IMR-90 (cell line): ENCODE data around the gene MTURN. TPM values are rescaled to one million over a fixed set of nuclear protein-coding genes. Genes with fewer than 3 reads are reported as not detected.

Experiments
- ATAC-seq: fragments of 200-7000 bp; cut with Tn5 transposase; 2 replicates; pipeline ENCODE4 v1.9.1; 2020; ENCODE audit warnings: low read depth, mild to moderate bottlenecking, moderate library complexity
- BruUV-seq: library from RNA; stranded (reverse); fragments of 400-500 nt; replicated peaks from 2 replicates; lab custom pipeline; 2021; lab: Mats Ljungman, UMichigan
- CTCF ChIA-PET: fragments of 300-600 bp; formaldehyde crosslinking; extraction: SDS; loops from one replicate; lab custom pipeline; 2021; ENCODE audit warnings: antibody characterized with exemption; lab: Yijun Ruan, JAX
- POLR2A ChIA-PET: fragments of 300-600 bp; sonication (Branson Sonifier 250); formaldehyde crosslinking; loops from one replicate; lab custom pipeline; 2022; ENCODE audit warnings: antibody characterized with exemption; ENCODE audit not compliant: unreplicated experiment; lab: Charles Lee
- DNase-seq: peaks from one replicate; pipeline ENCODE4 v3.0.0; 2013
- H2AFZ ChIP-seq: replicated peaks from 2 replicates; pipeline ENCODE3; 2013; ENCODE audit warnings: low read length, mild to moderate bottlenecking; ENCODE audit not compliant: poor library complexity
- H2AK5ac ChIP-seq: 2 replicates; pipeline ENCODE4 v1.6.1; 2013; ENCODE audit warnings: low read depth, low read length, inconsistent platforms
- H2AK9ac ChIP-seq: replicated peaks from 2 replicates; pipeline ENCODE3; 2013; ENCODE audit warnings: mild to moderate bottlenecking, low read depth, low read length, moderate library complexity; ENCODE audit not compliant: poor library complexity
- H2BK120ac ChIP-seq: 2 replicates; pipeline ENCODE4 v1.6.1; 2013; ENCODE audit warnings: low read depth, low read length, inconsistent platforms
- H2BK15ac ChIP-seq: 3 replicates; pipeline ENCODE4 v1.6.1; 2013; ENCODE audit warnings: low read depth, low read length, inconsistent platforms
- H2BK20ac ChIP-seq: 2 replicates; pipeline ENCODE4 v1.6.1; 2013; ENCODE audit warnings: low read depth, mild to moderate bottlenecking, inconsistent platforms, low read length, moderate library complexity
- H2BK5ac ChIP-seq: 2 replicates; pipeline ENCODE4 v1.6.1; 2013; ENCODE audit warnings: mild to moderate bottlenecking, low read depth, low read length, inconsistent platforms; ENCODE audit not compliant: poor library complexity, severe bottlenecking
- H3K14ac ChIP-seq: replicated peaks from 2 replicates; pipeline ENCODE4 v1.6.1; 2013; ENCODE audit warnings: low read depth, low read length, inconsistent platforms
- H3K18ac ChIP-seq: 2 replicates; pipeline ENCODE4 v1.6.1; 2013; ENCODE audit warnings: low read depth, low read length, control low read depth
- H3K23ac ChIP-seq: 2 replicates; pipeline ENCODE4 v1.6.1; 2013; ENCODE audit warnings: low read depth, low read length, inconsistent platforms
- H3K27ac ChIP-seq: 2 replicates; pipeline ENCODE4 v1.5.1; 2013; ENCODE audit warnings: mild to moderate bottlenecking, control low read depth, low read length; ENCODE audit not compliant: insufficient read depth
- H3K27me3 ChIP-seq: 2 replicates; pipeline ENCODE4 v1.6.1; 2013; ENCODE audit warnings: low read length; ENCODE audit not compliant: control insufficient read depth, insufficient read depth
- H3K36me3 ChIP-seq: 2 replicates; pipeline ENCODE4 v1.6.1; 2013; ENCODE audit warnings: low read length, mixed read lengths; ENCODE audit not compliant: control insufficient read depth, insufficient read depth
- H3K4ac ChIP-seq: 2 replicates; pipeline ENCODE4 v1.6.1; 2013; ENCODE audit warnings: low read depth, low read length, inconsistent platforms
- H3K4me1 ChIP-seq: 2 replicates; pipeline ENCODE4 v1.6.1; 2013; ENCODE audit warnings: low read length, mixed read lengths; ENCODE audit not compliant: control insufficient read depth, insufficient read depth
- H3K4me2 ChIP-seq: 2 replicates; pipeline ENCODE4 v1.6.1; 2013; ENCODE audit warnings: low read depth, mild to moderate bottlenecking, control low read depth, low read length, moderate library complexity
- H3K4me3 ChIP-seq: 2 replicates; pipeline ENCODE4 v1.5.1; 2013; ENCODE audit warnings: low read depth, mild to moderate bottlenecking, control low read depth, low read length, moderate library complexity; ENCODE audit not compliant: insufficient read depth
- H3K56ac ChIP-seq: 2 replicates; pipeline ENCODE4 v1.6.1; 2013; ENCODE audit warnings: low read length, inconsistent platforms; ENCODE audit not compliant: insufficient read depth; ENCODE audit errors: extremely low read depth
- H3K79me1 ChIP-seq, 2 experiments: 2 replicates each; pipeline ENCODE4 v1.6.1; 2013; ENCODE audit warnings: low read length in 2 of 2, inconsistent platforms in 1 of 2, low read depth in 1 of 2
- H3K9ac ChIP-seq: 2 replicates; pipeline ENCODE4 v1.6.1; 2013; ENCODE audit warnings: low read depth, low read length, control low read depth
- H3K9me1 ChIP-seq: 2 replicates; pipeline ENCODE4 v1.6.1; 2013; ENCODE audit warnings: low read length, inconsistent platforms; ENCODE audit not compliant: insufficient read depth
- H3K9me3 ChIP-seq: 2 replicates; pipeline ENCODE4 v1.6.1; 2013; ENCODE audit warnings: low read length; ENCODE audit not compliant: control insufficient read depth, insufficient read depth
- H4K20me1 ChIP-seq: 2 replicates; pipeline ENCODE4 v1.6.1; 2013; ENCODE audit warnings: low read length, inconsistent platforms; ENCODE audit not compliant: insufficient read depth
- H4K5ac ChIP-seq: 2 replicates; pipeline ENCODE4 v1.6.1; 2013; ENCODE audit warnings: mild to moderate bottlenecking, low read depth, low read length, control low read depth
- H4K8ac ChIP-seq, 2 experiments: 2 replicates each; pipeline ENCODE4 v1.6.1; 2013; ENCODE audit warnings: low read depth in 2 of 2, low read length in 2 of 2, control low read depth in 1 of 2, inconsistent platforms in 1 of 2
- H4K91ac ChIP-seq: 2 replicates; pipeline ENCODE4 v1.6.1; 2013; ENCODE audit warnings: low read depth, low read length, inconsistent platforms; ENCODE audit not compliant: insufficient read depth
- RCOR1 ChIP-seq: IDR thresholded peaks from 2 replicates; pipeline ENCODE4 v1.6.1; 2012; ENCODE audit warnings: mild to moderate bottlenecking, low read length, improper control_type of control experiment; ENCODE audit not compliant: insufficient replicate concordance
- WGBS, 2 experiments: methylation state at CpG; one replicate each; pipeline versions ENCODE4 v1.1.5 to v1.1.7; 2013; ENCODE audit warnings: missing lambda C conversion rate in 2 of 2; ENCODE audit not compliant: insufficient read length in 1 of 2; ENCODE audit errors: extremely low coverage in 2 of 2; 5-methylcytosine and 5-hydroxymethylcytosine counted together
- dilution Hi-C: fragments of 300-500 bp; cut with HindIII; formaldehyde crosslinking; loops from one replicate; pipeline ENCODE4 v1.14.3; 2018; ENCODE audit warnings: low sequenced_read_pairs; ENCODE audit not compliant: unreplicated experiment
- in situ Hi-C: fragments of 300-500 bp; cut with MboI; formaldehyde crosslinking; loops from 3 replicates; pipeline ENCODE4 v1.14.3; 2019; ENCODE audit warnings: low sequenced_read_pairs, inconsistent platforms, mixed read lengths
- intact Hi-C: fragments of 100-400 bp; cut with micrococcal nuclease; formaldehyde crosslinking; loops from 2 replicates; pipeline ENCODE4 v1.10.0; 2022
- polyA plus RNA-seq, 3 experiments: library from polyadenylated mRNA; depleted of rRNA; stranded (reverse); fragments of >200 nt; gene quantifications; 2 replicates each; pipeline ENCODE4 v1.2.3, GENCODE V29; 2012; ENCODE audit warnings: low replicate concordance in 1 of 3
- total RNA-seq: library from RNA; depleted of rRNA; stranded (reverse); fragments of >200 nt; gene quantifications from 2 replicates; pipeline ENCODE4 v1.2.3, GENCODE V29; 2012
- TF ChIP-seq, protein P1 (sequence below): conservative IDR thresholded peaks from 2 replicates; pipeline ENCODE4 v1.5.1; 2012; ENCODE audit warnings: mild to moderate bottlenecking, low read depth, low read length, improper control_type of control experiment

The MTURN gene
- total and polyA plus RNA-seq, 2 of the 4 experiments (the other 2 are of a cell fraction) = 2.8 to 5.6 TPM

DNA sequence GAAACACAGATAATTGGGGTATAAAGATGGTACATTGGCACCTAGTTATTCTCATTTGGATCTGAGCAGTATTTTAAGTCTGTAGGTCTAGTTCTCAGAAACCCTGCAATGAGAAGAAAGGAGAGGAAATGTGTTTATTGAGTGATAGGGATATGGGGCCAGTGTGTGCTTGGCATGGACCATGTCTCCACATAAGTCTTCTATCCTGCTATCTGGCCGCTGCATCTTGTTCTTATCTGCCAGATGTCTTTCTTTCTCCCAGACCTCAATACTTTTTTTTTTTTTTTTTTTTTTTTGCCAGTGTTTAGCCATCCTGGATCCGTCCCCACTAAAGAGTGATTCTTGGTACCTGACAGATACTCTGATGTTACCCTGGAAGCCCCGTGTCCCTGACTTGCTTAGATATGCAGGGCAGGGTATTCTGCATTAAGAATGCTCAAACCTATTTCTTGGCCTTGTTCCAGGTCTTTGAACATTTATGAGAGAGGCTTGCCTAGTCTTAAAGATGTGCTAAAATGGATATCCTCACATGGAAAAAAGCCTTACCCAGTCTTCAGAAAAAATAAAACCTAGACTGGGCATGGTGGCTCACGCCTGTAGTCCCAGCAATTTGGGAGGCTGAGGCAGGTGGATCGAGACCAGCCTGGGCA lies 10.0 kb downstream of the MTURN start:
- H2BK15ac ChIP-seq = no peak overlapping the region
- no peak overlapping the region for H2AK9ac ChIP-seq
- ChIA-PET POLR2A (no interaction called here), CTCF (no interaction called here)
- no peak overlapping the region for H2AK5ac ChIP-seq
- H3K9me3 ChIP-seq = no peaks in the 10 kb centered on the region
- no peak overlapping the region for H4K5ac ChIP-seq
- H3K27me3 ChIP-seq = no peaks in the 10 kb centered on the region
- DNase-seq = no peak
- H3K14ac ChIP-seq = no peak overlapping the region
- no peak overlapping the region for H2BK120ac ChIP-seq
- H3K36me3 ChIP-seq = no peaks in the 10 kb centered on the region; the same call in 1 of the 2 replicates
- H3K4ac ChIP-seq = no peak overlapping the region
- no peak overlapping the region for H3K9ac ChIP-seq
- intact Hi-C loops = no loop called here
- no peak overlapping the region for H3K23ac ChIP-seq
- no peak overlapping the region for H3K27ac ChIP-seq
- no peak overlapping the region for H4K8ac ChIP-seq
- ATAC-seq = no peak
- WGBS, 2 experiments = no CpG with 5 or more reads among the region's 5 CpGs
- no peak overlapping the region for H2BK20ac ChIP-seq
- no peak overlapping the region for H4K91ac ChIP-seq
- peaks cover 2% of the 10 kb centered on the region; the same call in 1 of the 2 replicates for H3K9me1 ChIP-seq
- H2AFZ ChIP-seq = no peak overlapping the region
- BruUV-seq = no TSS peak
- H4K20me1 ChIP-seq = no peaks in the 10 kb centered on the region
- peaks cover 10 to 17% of the 10 kb centered on the region in 2 experiments; a peak in 3 of 4 replicates for H3K79me1 ChIP-seq
- no peak overlapping the region for H3K4me2 ChIP-seq
- peaks cover 5% of the 10 kb centered on the region for H3K4me1 ChIP-seq
- dilution Hi-C loops = no loop called here
- TF ChIP-seq RCOR1 = no peak
- TF ChIP-seq, protein P1, sequence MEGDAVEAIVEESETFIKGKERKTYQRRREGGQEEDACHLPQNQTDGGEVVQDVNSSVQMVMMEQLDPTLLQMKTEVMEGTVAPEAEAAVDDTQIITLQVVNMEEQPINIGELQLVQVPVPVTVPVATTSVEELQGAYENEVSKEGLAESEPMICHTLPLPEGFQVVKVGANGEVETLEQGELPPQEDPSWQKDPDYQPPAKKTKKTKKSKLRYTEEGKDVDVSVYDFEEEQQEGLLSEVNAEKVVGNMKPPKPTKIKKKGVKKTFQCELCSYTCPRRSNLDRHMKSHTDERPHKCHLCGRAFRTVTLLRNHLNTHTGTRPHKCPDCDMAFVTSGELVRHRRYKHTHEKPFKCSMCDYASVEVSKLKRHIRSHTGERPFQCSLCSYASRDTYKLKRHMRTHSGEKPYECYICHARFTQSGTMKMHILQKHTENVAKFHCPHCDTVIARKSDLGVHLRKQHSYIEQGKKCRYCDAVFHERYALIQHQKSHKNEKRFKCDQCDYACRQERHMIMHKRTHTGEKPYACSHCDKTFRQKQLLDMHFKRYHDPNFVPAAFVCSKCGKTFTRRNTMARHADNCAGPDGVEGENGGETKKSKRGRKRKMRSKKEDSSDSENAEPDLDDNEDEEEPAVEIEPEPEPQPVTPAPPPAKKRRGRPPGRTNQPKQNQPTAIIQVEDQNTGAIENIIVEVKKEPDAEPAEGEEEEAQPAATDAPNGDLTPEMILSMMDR = no peak
- H2BK5ac ChIP-seq = no peak overlapping the region
- H3K18ac ChIP-seq = no peak overlapping the region
- no peak overlapping the region for H3K4me3 ChIP-seq
- H3K56ac ChIP-seq = no peak overlapping the region
- in situ Hi-C loops = no loop called here
